GM12878 (cell line): Measurements from ENCODE around the gene KCNJ14. TPM values are rescaled to one million over a fixed set of nuclear protein-coding genes. Genes with fewer than 3 reads are reported as not detected.

Source experiments
- ATAC-seq: fragments of 200-7000 bp; cut with Tn5 transposase; 3 replicates; pipeline ENCODE4 v1.9.1; 2020; ENCODE audit warnings: mild to moderate bottlenecking, moderate library complexity
- BruUV-seq: library from RNA; stranded (reverse); fragments of 400-500 nt; replicated peaks from 2 replicates; lab custom pipeline; 2021; lab: Mats Ljungman, UMichigan
- CTCF ChIA-PET: fragments of 300-600 bp; sonication (Branson Sonifier 250); formaldehyde crosslinking; extraction: SDS; loops from one replicate; lab custom pipeline; 2021; ENCODE audit warnings: inconsistent platforms; lab: Yijun Ruan, JAX
- POLR2A ChIA-PET: fragments of 350-600 bp; formaldehyde crosslinking; extraction: SDS; loops from one replicate; lab custom pipeline; 2021; ENCODE audit warnings: inconsistent platforms; lab: Charles Lee
- RAD21 ChIA-PET: fragments of 300-600 bp; sonication (Branson Sonifier 250); formaldehyde crosslinking; loops from one replicate; lab custom pipeline; 2023; ENCODE audit warnings: antibody characterized with exemption; ENCODE audit not compliant: unreplicated experiment; lab: Charles Lee
- SMC1A ChIA-PET: fragments of 300-600 bp; sonication (Branson Sonifier 250); formaldehyde crosslinking; loops from one replicate; lab custom pipeline; 2023; ENCODE audit not compliant: unreplicated experiment, uncharacterized antibody; lab: Charles Lee
- DNase-seq: peaks from one replicate; pipeline ENCODE4 v3.0.0-alpha.2; 2011; ENCODE audit warnings: low read depth, low spot score
- FAIRE-seq: peaks from 3 replicates; lab custom pipeline; 2011; peaks lifted over from hg19 to GRCh38; lab: Jason Lieb, UNC
- H2AFZ ChIP-seq: 2 replicates; pipeline ENCODE4 v1.6.0; 2011; ENCODE audit warnings: low read depth, low read length, control low read depth; ENCODE audit not compliant: control insufficient read depth
- H3K27ac ChIP-seq: 2 replicates; pipeline ENCODE4 v1.5.1; 2011; ENCODE audit warnings: control low read depth; ENCODE audit not compliant: control insufficient read depth, insufficient read depth
- H3K27me3 ChIP-seq, 2 experiments: replicated peaks in 1 of 2; 2 replicates each; pipeline versions ENCODE4 v1.6.0 to v1.6.1; 2011; ENCODE audit warnings: low read length in 1 of 2; ENCODE audit not compliant: control insufficient read depth in 2 of 2, insufficient read depth in 2 of 2
- H3K36me3 ChIP-seq, 2 experiments: 2 replicates each; pipeline ENCODE4 v1.5.1; 2011; ENCODE audit warnings: low read length in 1 of 2; ENCODE audit not compliant: control insufficient read depth in 2 of 2, insufficient read depth in 2 of 2
- H3K4me1 ChIP-seq: 2 replicates; pipeline ENCODE4 v1.6.1; 2011; ENCODE audit warnings: mild to moderate bottlenecking, low read length, moderate library complexity, mixed read lengths; ENCODE audit not compliant: control insufficient read depth, insufficient read depth
- H3K4me2 ChIP-seq: 2 replicates; pipeline ENCODE4 v1.6.0; 2011; ENCODE audit warnings: control low read depth; ENCODE audit not compliant: control insufficient read depth, insufficient read depth
- H3K4me3 ChIP-seq: fragments of 200-600 bp; sonication (generic); 2 replicates; pipeline ENCODE4 v1.5.1; 2016
- H3K79me2 ChIP-seq: 2 replicates; pipeline ENCODE4 v1.6.0; 2011; ENCODE audit warnings: low read length; ENCODE audit not compliant: control insufficient read depth, insufficient read depth
- H3K9ac ChIP-seq: 2 replicates; pipeline ENCODE4 v1.8.0; 2011; ENCODE audit warnings: low read length, control low read depth, mixed read lengths; ENCODE audit not compliant: control insufficient read depth, insufficient read depth
- H3K9me3 ChIP-seq: replicated peaks from 3 replicates; pipeline ENCODE4 v1.5.1; 2011; ENCODE audit warnings: mild to moderate bottlenecking, low read length; ENCODE audit not compliant: control insufficient read depth, insufficient read depth
- H4K20me1 ChIP-seq: 2 replicates; pipeline ENCODE4 v1.6.0; 2011; ENCODE audit not compliant: control insufficient read depth, insufficient read depth
- BCLAF1 ChIP-seq: fragments of 450-650 bp; IDR thresholded peaks from 2 replicates; pipeline ENCODE4 v1.6.1; 2017; ENCODE audit warnings: antibody characterized with exemption, mild to moderate bottlenecking, moderate library complexity
- CREB1 ChIP-seq: IDR thresholded peaks from 2 replicates; pipeline ENCODE4 v1.6.1; 2012; ENCODE audit warnings: low read depth, mild to moderate bottlenecking, inconsistent platforms
- HDAC6 ChIP-seq: fragments of 200-600 bp; sonication (generic); IDR thresholded peaks from one replicate; pipeline ENCODE4 v1.8.0; 2017; ENCODE audit warnings: antibody characterized with exemption; ENCODE audit not compliant: unreplicated experiment
- IRF4 ChIP-seq: IDR thresholded peaks from 2 replicates; pipeline ENCODE4 v1.6.1; 2011; ENCODE audit warnings: low read depth, low read length
- JUND ChIP-seq: IDR thresholded peaks from 2 replicates; pipeline ENCODE4 v1.6.1; 2012; ENCODE audit warnings: low read depth, mild to moderate bottlenecking, low read length, improper control_type of control experiment, moderate library complexity
- KAT2A ChIP-seq: conservative IDR thresholded peaks from 2 replicates; pipeline ENCODE4 v1.6.1; 2011; ENCODE audit warnings: low read depth, low read length; ENCODE audit not compliant: control insufficient read depth
- MEF2A ChIP-seq: IDR thresholded peaks from 2 replicates; pipeline ENCODE4 v1.6.1; 2011; ENCODE audit warnings: low read depth, mild to moderate bottlenecking, low read length, moderate library complexity; ENCODE audit not compliant: insufficient read depth
- NR2C1 ChIP-seq: fragments of 450-650 bp; IDR thresholded peaks from 2 replicates; pipeline ENCODE4 v1.6.1; 2017; ENCODE audit warnings: antibody characterized with exemption, mild to moderate bottlenecking, moderate library complexity
- NRF1 ChIP-seq: conservative IDR thresholded peaks from 2 replicates; pipeline ENCODE4 v1.6.1; 2011; ENCODE audit warnings: mild to moderate bottlenecking, low read depth, low read length, improper control_type of control experiment
- PAX5 ChIP-seq: IDR thresholded peaks from 2 replicates; pipeline ENCODE4 v1.6.1; 2011; ENCODE audit warnings: low read depth, low read length, borderline replicate concordance
- YBX1 ChIP-seq: fragments of 450-650 bp; IDR thresholded peaks from 2 replicates; pipeline ENCODE4 v1.6.1; 2016; ENCODE audit warnings: antibody characterized with exemption
- ZNF622 ChIP-seq: fragments of 450-650 bp; IDR thresholded peaks from 2 replicates; pipeline ENCODE4 v1.6.1; 2017; ENCODE audit warnings: mild to moderate bottlenecking, inconsistent platforms
- ZNF687 ChIP-seq: fragments of 450-650 bp; IDR thresholded peaks from 2 replicates; pipeline ENCODE4 v1.6.1; 2017; ENCODE audit warnings: mild to moderate bottlenecking, moderate library complexity
- WGBS: methylation state at CpG from one replicate; pipeline ENCODE4 v1.1.6; 2016; ENCODE audit warnings: low lambda C conversion rate; ENCODE audit not compliant: insufficient replicate concordance, insufficient coverage; ENCODE audit errors: missing lambda C conversion rate; 5-methylcytosine and 5-hydroxymethylcytosine counted together
- in situ Hi-C: fragments of 300-500 bp; cut with MboI; formaldehyde crosslinking; loops from 9 replicates; pipeline ENCODE4 v1.14.3; 2018; ENCODE audit warnings: mixed read lengths
- intact Hi-C: fragments of 100-400 bp; cut with micrococcal nuclease; formaldehyde crosslinking; loops from one replicate; pipeline ENCODE4 v1.14.2; 2022; ENCODE audit not compliant: unreplicated experiment
- polyA plus RNA-seq, 11 experiments: library from polyadenylated mRNA; depleted of rRNA in 4 of 11; unstranded in 6 of 11; stranded (reverse) in 5 of 11; fragments of >200 nt; fragmentation: Nextera tagmentation in 4 of 11; fragmentation: Illumina TruSeq in 1 of 11; extraction: Ambion mirVana in 4 of 11; extraction: Trizol in 1 of 11; gene quantifications; 1 replicate in 1 of 11; 2 replicates in 10 of 11; pipeline versions ENCODE4 v1.2.1 to v1.2.3, GENCODE V29; 2011 to 2016; ENCODE audit warnings: inconsistent platforms in 2 of 11, missing spikeins in 2 of 11, low read depth in 1 of 11
- total RNA-seq, 4 experiments: library from RNA; depleted of rRNA in 3 of 4; stranded (reverse); fragments of >200 nt in 3 of 4; fragmentation: Illumina TruSeq in 1 of 4; extraction: Trizol in 1 of 4; gene quantifications; 2 replicates each; pipeline versions ENCODE4 v1.2.1 to v1.2.3, GENCODE V29; 2013 to 2021

Gene KCNJ14
- total and polyA plus RNA-seq, 10 of the 15 experiments (the other 5 are each of a cell fraction or from before 2014, with no cell fraction given): 0.24 to 1.4 (median 0.42) TPM

- TF ChIP-seq BCLAF1 (no peak), PAX5 (no peak), KAT2A (no peak), YBX1 (no peak), MEF2A (no peak), NRF1 (no peak)
Measured at GRCh38 chr19:48421548-48421947, 33.8 kb upstream of the KCNJ14 start (continued).

GRCh38 chr19:48424694-48425219 lies 30.6 kb upstream of the KCNJ14 start:
- FAIRE-seq: peak; percentile 59
- POLR2A ChIA-PET: interaction anchor here (0.7 to 0.8 kb wide), 2 partner anchors 11 to 292 kb away, joined by 3 to 5 read pairs; no protein-coding TSS in a partner anchor
- Histone ChIP-seq H3K9me3 (no peaks in the 10 kb centered on the region), H2AFZ (peak overlapping the region; percentile 78), H3K79me2 (no peaks in the 10 kb centered on the region), H3K27me3 (no peaks in the 10 kb centered on the region), H3K9ac (peak overlapping the region; percentile 57; the same call in 1 of the 2 replicates), H3K4me3 (0 out of 2 replicates have a peak overlapping the region, but pooled peaks have one; percentile 33), H3K4me1 (peaks cover 6% of the 10 kb centered on the region), H3K27ac (peak overlapping the region; percentile 24; the same call in 1 of the 2 replicates), H4K20me1 (no peaks in the 10 kb centered on the region), H3K36me3 (no peaks in the 10 kb centered on the region), H3K4me2 (peak overlapping the region; percentile 66)
- intact Hi-C loops: no loop called here
- no TSS peak for BruUV-seq
- WGBS: 3% methylated on average over 8 of the region's 8 CpGs
- SMC1A ChIA-PET: no interaction called here
- peak; percentile 84 for ATAC-seq
- DNase-seq: no peak
- RAD21 ChIA-PET: no interaction called here
- CTCF ChIA-PET: no interaction called here
- in situ Hi-C loops: no loop called here
- TF ChIP-seq JUND: 0 out of 2 replicates have a peak, but pooled peaks have one; percentile 31
- no peak for TF ChIP-seq HDAC6
- TF ChIP-seq ZNF622: no peak
- no peak for TF ChIP-seq ZNF687
- TF ChIP-seq IRF4: no peak
- no peak for TF ChIP-seq NR2C1
- no peak for TF ChIP-seq CREB1
